Epithelial cell of proximal tubule (primary cell): ENCODE results near the gene FSD1. TPM values are rescaled to one million over a fixed set of nuclear protein-coding genes. Genes with fewer than 3 reads are reported as not detected.

Experiments
- DNase-seq: peaks from one replicate; pipeline ENCODE4 v3.0.0-alpha.2; 2011; ENCODE audit warnings: low read depth
- H3K4me3 ChIP-seq: 2 replicates; pipeline ENCODE4 v1.5.1; 2011; ENCODE audit warnings: low read depth, mild to moderate bottlenecking, low read length
- CTCF ChIP-seq: conservative IDR thresholded peaks from 2 replicates; pipeline ENCODE4 v1.5.1; 2012; ENCODE audit warnings: low read depth, mild to moderate bottlenecking, low read length
- total RNA-seq: library from RNA; depleted of rRNA; stranded (reverse); fragments of >200 nt; gene quantifications from 2 replicates; pipeline ENCODE4 v1.2.3, GENCODE V29; 2015

Gene FSD1
- total RNA-seq, 1 donor from 2014 or later, result 17.5 TPM

- DNase-seq, result peak; percentile 47
- peak within 1 kb of the TSS; percentile 70 for H3K4me3 ChIP-seq
These were observed 34.3 kb downstream of the FSD1 start, which contains the start of gene STAP2 for GRCh38 chr19:4338441-4339355. STAP2 (minus strand) TSS chr19:4338827; CDS start chr19:4338753, 74 bp downstream.

GRCh38 chr19:4342314-4342614, 37.9 kb downstream of the FSD1 start:
- no peak for TF ChIP-seq CTCF
- no peak for DNase-seq
- peak overlapping the region; percentile 71 for H3K4me3 ChIP-seq

More at GRCh38 chr19:4338441-4339355, 34.3 kb downstream of the FSD1 start, which contains the start of gene STAP2:
- TF ChIP-seq CTCF, result no peak

GRCh38 chr19:4342615-4343369, 38.4 kb downstream of the FSD1 start:
- H3K4me3 ChIP-seq, result peak overlapping the region; percentile 76
- DNase-seq, result peak; percentile 100
- peak; percentile 52 for TF ChIP-seq CTCF

- no peak for DNase-seq
- TF ChIP-seq CTCF, result no peak
- peak within 1 kb of the TSS; percentile 76 for H3K4me3 ChIP-seq
These were observed 39.2 kb downstream of the FSD1 start, which contains the start of gene MPND for GRCh38 chr19:4343370-4344307. MPND (plus strand) TSS chr19:4343562; CDS start chr19:4343594, 32 bp downstream.

- no peak overlapping the region for H3K4me3 ChIP-seq
- DNase-seq, result no peak
- no peak for TF ChIP-seq CTCF
These were observed 41.1 kb downstream of the FSD1 start for GRCh38 chr19:4345342-4346019.

GRCh38 chr19:4346020-4346383, 41.6 kb downstream of the FSD1 start:
- no peak for DNase-seq
- no peak overlapping the region for H3K4me3 ChIP-seq
- TF ChIP-seq CTCF, result no peak
